Islet precursor cell (in vitro differentiated cells): ENCODE data around the gene TNFRSF8.
A peak's percentile ranks its signal among the peaks of the same experiment; 100 is the strongest.

Source experiments
- DNase-seq: peaks from one replicate; pipeline ENCODE4 v3.0.0-alpha.2; 2018

The TNFRSF8 gene

GRCh38 chr1:12161662-12162458 lies 98.8 kb downstream of the TNFRSF8 start:
- DNase-seq: peak; percentile 95

GRCh38 chr1:12162459-12163137 lies 99.5 kb downstream of the TNFRSF8 start:
- no peak for DNase-seq

- no peak for DNase-seq
Observed at GRCh38 chr1:12163210-12163609, 100.1 kb downstream of the TNFRSF8 start.

- DNase-seq: no peak
Observed at GRCh38 chr1:12164210-12164609, 101.1 kb downstream of the TNFRSF8 start.

GRCh38 chr1:12165342-12165741 lies 102.2 kb downstream of the TNFRSF8 start:
- no peak for DNase-seq

- no peak for DNase-seq
Observed at GRCh38 chr1:12166834-12167492, 103.9 kb downstream of the TNFRSF8 start, which contains the start of gene TNFRSF1B. Gene TNFRSF1B (plus strand): TSS chr1:12166991. CDS start chr1:12167092, 101 bp downstream.

GRCh38 chr1:12167493-12168429 lies 104.7 kb downstream of the TNFRSF8 start:
- DNase-seq: no peak

GRCh38 chr1:12168451-12169160 lies 105.5 kb downstream of the TNFRSF8 start:
- no peak for DNase-seq

GRCh38 chr1:12169442-12170135 lies 106.5 kb downstream of the TNFRSF8 start:
- no peak for DNase-seq

GRCh38 chr1:12170263-12170671 lies 107.2 kb downstream of the TNFRSF8 start:
- no peak for DNase-seq

- no peak for DNase-seq
Observed at GRCh38 chr1:12171206-12172041, 108.3 kb downstream of the TNFRSF8 start.

- DNase-seq: no peak
Observed at GRCh38 chr1:12172042-12172851, 109.1 kb downstream of the TNFRSF8 start.

GRCh38 chr1:12173041-12173509 lies 110.0 kb downstream of the TNFRSF8 start:
- DNase-seq: no peak

- no peak for DNase-seq
Observed at GRCh38 chr1:12173631-12174121, 110.6 kb downstream of the TNFRSF8 start.

GRCh38 chr1:12174924-12175810 lies 112.1 kb downstream of the TNFRSF8 start:
- no peak for DNase-seq

- DNase-seq: no peak
Observed at GRCh38 chr1:12176298-12177118, 113.4 kb downstream of the TNFRSF8 start.
